Activated CD8-positive, alpha-beta T cell treated with anti-CD3 and anti-CD28 coated beads for 36 hours (primary cell): Measurements from ENCODE around the gene EXOSC10. TPM values are rescaled to one million over a fixed set of nuclear protein-coding genes. Genes with fewer than 3 reads are reported as not detected.

Source experiments
- ATAC-seq: fragments of 200-7000 bp; cut with Tn5 transposase; one replicate; pipeline ENCODE4 v1.10.0; 2021; ENCODE audit warnings: mild to moderate bottlenecking, moderate library complexity
- CTCF ChIA-PET: fragments of 350-600 bp; sonication (Branson Sonifier 250); formaldehyde crosslinking; loops from one replicate; lab custom pipeline; 2021; ENCODE audit warnings: antibody characterized with exemption; lab: Charles Lee
- POLR2A ChIA-PET: fragments of 350-600 bp; sonication (Branson Sonifier 250); formaldehyde crosslinking; loops from one replicate; lab custom pipeline; 2021; ENCODE audit warnings: antibody characterized with exemption; lab: Charles Lee
- DNase-seq: peaks from one replicate; pipeline ENCODE4 v3.0.0-alpha.2; 2020
- H3K27ac Mint-ChIP-seq: one replicate; pipeline ENCODE4 v1.8.0; 2021; ENCODE audit warnings: mild to moderate bottlenecking, mixed read lengths
- H3K27me3 Mint-ChIP-seq: one replicate; pipeline ENCODE4 v1.8.0; 2021; ENCODE audit warnings: mixed read lengths
- H3K36me3 Mint-ChIP-seq: one replicate; pipeline ENCODE4 v1.8.0; 2021; ENCODE audit warnings: low read depth, mixed read lengths
- H3K4me1 Mint-ChIP-seq: one replicate; pipeline ENCODE4 v1.8.0; 2021; ENCODE audit warnings: low read depth, mixed read lengths
- H3K4me3 Mint-ChIP-seq: one replicate; pipeline ENCODE4 v1.8.0; 2021; ENCODE audit warnings: mild to moderate bottlenecking, moderate library complexity, mixed read lengths
- H3K9me3 Mint-ChIP-seq: one replicate; pipeline ENCODE4 v1.8.0; 2021; ENCODE audit warnings: mixed read lengths
- intact Hi-C: fragments of 100-400 bp; cut with micrococcal nuclease; formaldehyde crosslinking; loops from one replicate; pipeline ENCODE4 v1.10.0; 2022
- total RNA-seq, 2 experiments: library from RNA; stranded (reverse); gene quantifications; one replicate each; pipeline ENCODE4 v1.2.3, GENCODE V29; 2021
- TF ChIP-seq, protein P1 (sequence below): fragments of 200-600 bp; IDR thresholded peaks from one replicate; pipeline ENCODE4 v1.8.0; 2022; ENCODE audit warnings: antibody characterized with exemption, mild to moderate bottlenecking

EXOSC10 gene
- total RNA-seq, 2 experiments from 2014 or later: 66.6 to 69.8 TPM

- POLR2A ChIA-PET: no interaction called here
- H3K36me3 Mint-ChIP-seq: peaks cover 41% of the 10 kb centered on the region
- H3K4me3 Mint-ChIP-seq: no peak overlapping the region
- intact Hi-C loops: no loop called here
- peaks cover 18% of the 10 kb centered on the region for H3K4me1 Mint-ChIP-seq
- CTCF ChIA-PET: interaction anchor here (2.4 kb wide), 1 partner anchor 11 kb away, joined by 21 read pairs; no protein-coding TSS in a partner anchor
- H3K9me3 Mint-ChIP-seq: no peaks in the 10 kb centered on the region
- no peak for ATAC-seq
- H3K27ac Mint-ChIP-seq: peak overlapping the region; percentile 75
- TF ChIP-seq, protein P1, sequence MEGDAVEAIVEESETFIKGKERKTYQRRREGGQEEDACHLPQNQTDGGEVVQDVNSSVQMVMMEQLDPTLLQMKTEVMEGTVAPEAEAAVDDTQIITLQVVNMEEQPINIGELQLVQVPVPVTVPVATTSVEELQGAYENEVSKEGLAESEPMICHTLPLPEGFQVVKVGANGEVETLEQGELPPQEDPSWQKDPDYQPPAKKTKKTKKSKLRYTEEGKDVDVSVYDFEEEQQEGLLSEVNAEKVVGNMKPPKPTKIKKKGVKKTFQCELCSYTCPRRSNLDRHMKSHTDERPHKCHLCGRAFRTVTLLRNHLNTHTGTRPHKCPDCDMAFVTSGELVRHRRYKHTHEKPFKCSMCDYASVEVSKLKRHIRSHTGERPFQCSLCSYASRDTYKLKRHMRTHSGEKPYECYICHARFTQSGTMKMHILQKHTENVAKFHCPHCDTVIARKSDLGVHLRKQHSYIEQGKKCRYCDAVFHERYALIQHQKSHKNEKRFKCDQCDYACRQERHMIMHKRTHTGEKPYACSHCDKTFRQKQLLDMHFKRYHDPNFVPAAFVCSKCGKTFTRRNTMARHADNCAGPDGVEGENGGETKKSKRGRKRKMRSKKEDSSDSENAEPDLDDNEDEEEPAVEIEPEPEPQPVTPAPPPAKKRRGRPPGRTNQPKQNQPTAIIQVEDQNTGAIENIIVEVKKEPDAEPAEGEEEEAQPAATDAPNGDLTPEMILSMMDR: no peak
- H3K27me3 Mint-ChIP-seq: no peaks in the 10 kb centered on the region
- no peak for DNase-seq
These were observed 73.6 kb downstream of the EXOSC10 start for GRCh38 chr1:11026052-11026451.

DNA sequence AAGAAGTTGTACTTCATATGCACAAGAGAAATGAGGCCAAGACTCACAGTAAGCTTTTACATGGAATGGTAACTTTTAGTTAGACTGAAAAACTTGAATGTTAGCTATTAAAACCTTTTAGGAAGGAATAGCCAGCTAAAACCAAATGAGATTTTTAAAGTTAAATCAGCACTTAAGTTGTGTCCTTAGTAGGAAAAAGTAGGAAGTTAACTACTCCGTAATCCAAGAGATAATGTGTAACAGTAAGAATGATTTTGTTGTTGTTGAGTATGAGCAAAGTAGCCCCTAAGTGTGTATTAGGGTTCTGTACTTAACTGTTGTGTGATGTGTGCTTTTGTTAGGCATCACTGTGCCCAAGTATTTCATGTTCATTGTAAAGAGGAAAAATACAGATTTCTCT lies 74.1 kb downstream of the EXOSC10 start:
- no peaks in the 10 kb centered on the region for H3K9me3 Mint-ChIP-seq
- H3K36me3 Mint-ChIP-seq: peaks cover 43% of the 10 kb centered on the region
- TF ChIP-seq, protein P1: no peak
- peaks cover 18% of the 10 kb centered on the region for H3K4me1 Mint-ChIP-seq
- DNase-seq (no peak), ATAC-seq (no peak)
- H3K4me3 Mint-ChIP-seq: no peak overlapping the region
- H3K27me3 Mint-ChIP-seq: no peaks in the 10 kb centered on the region
- CTCF ChIA-PET: interaction anchor here (2.4 kb wide), 1 partner anchor 11 kb away, joined by 21 read pairs; no protein-coding TSS in a partner anchor
- peak overlapping the region; percentile 75 for H3K27ac Mint-ChIP-seq
- POLR2A ChIA-PET: interaction anchor here (1.2 to 1.5 kb wide), 3 partner anchors 10 to 27 kb away, joined by 3 to 5 read pairs (median 3); no protein-coding TSS in a partner anchor
- intact Hi-C loops: no loop called here

- H3K27ac Mint-ChIP-seq: peak overlapping the region; percentile 76
- CTCF ChIA-PET: interaction anchor here (2.4 kb wide), 1 partner anchor 12 kb away, joined by 21 read pairs; no protein-coding TSS in a partner anchor
- H3K4me3 Mint-ChIP-seq: no peak overlapping the region
- H3K9me3 Mint-ChIP-seq: no peaks in the 10 kb centered on the region
- peaks cover 48% of the 10 kb centered on the region for H3K36me3 Mint-ChIP-seq
- intact Hi-C loops: no loop called here
- TF ChIP-seq, protein P1: no peak
- H3K4me1 Mint-ChIP-seq: peaks cover 18% of the 10 kb centered on the region
- POLR2A ChIA-PET: interaction anchor here (0.8 to 1.5 kb wide), 4 partner anchors 11 to 28 kb away, joined by 3 to 5 read pairs (median 3); no protein-coding TSS in a partner anchor
- H3K27me3 Mint-ChIP-seq: no peaks in the 10 kb centered on the region
- DNase-seq (no peak), ATAC-seq (peak; percentile 24)
These were observed 74.8 kb downstream of the EXOSC10 start for GRCh38 chr1:11024874-11025203.

- no peaks in the 10 kb centered on the region for H3K9me3 Mint-ChIP-seq
- ChIA-PET CTCF (interaction anchor here (2.4 kb wide), 1 partner anchor 13 kb away, joined by 21 read pairs; no protein-coding TSS in a partner anchor), POLR2A (interaction anchor here (0.7 to 1.5 kb wide), 5 partner anchors 11 to 28 kb away, joined by 3 to 5 read pairs (median 3); partner anchors contain the start of gene TARDBP)
- H3K4me3 Mint-ChIP-seq: no peak overlapping the region
- ATAC-seq (no peak), DNase-seq (no peak)
- peaks cover 18% of the 10 kb centered on the region for H3K4me1 Mint-ChIP-seq
- peaks cover 50% of the 10 kb centered on the region for H3K36me3 Mint-ChIP-seq
- no peaks in the 10 kb centered on the region for H3K27me3 Mint-ChIP-seq
- intact Hi-C loops: no loop called here
- TF ChIP-seq, protein P1: no peak
- H3K27ac Mint-ChIP-seq: peak overlapping the region; percentile 76
These were observed 75.4 kb downstream of the EXOSC10 start for GRCh38 chr1:11024154-11024873.

DNA sequence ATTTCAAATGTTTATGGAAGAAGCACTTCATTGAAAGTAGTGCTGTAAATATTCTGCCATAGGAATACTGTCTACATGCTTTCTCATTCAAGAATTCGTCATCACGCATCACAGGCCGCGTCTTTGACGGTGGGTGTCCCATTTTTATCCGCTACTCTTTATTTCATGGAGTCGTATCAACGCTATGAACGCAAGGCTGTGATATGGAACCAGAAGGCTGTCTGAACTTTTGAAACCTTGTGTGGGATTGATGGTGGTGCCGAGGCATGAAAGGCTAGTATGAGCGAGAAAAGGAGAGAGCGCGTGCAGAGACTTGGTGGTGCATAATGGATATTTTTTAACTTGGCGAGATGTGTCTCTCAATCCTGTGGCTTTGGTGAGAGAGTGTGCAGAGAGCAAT lies 76.5 kb downstream of the EXOSC10 start:
- peaks cover 22% of the 10 kb centered on the region for H3K4me1 Mint-ChIP-seq
- H3K27ac Mint-ChIP-seq: peak overlapping the region; percentile 8
- CTCF ChIA-PET: interaction anchor here (2.8 kb wide), 1 partner anchor 14 kb away, joined by 21 read pairs; no protein-coding TSS in a partner anchor
- H3K27me3 Mint-ChIP-seq: no peaks in the 10 kb centered on the region
- TF ChIP-seq, protein P1: no peak
- H3K9me3 Mint-ChIP-seq: no peaks in the 10 kb centered on the region
- ATAC-seq (no peak), DNase-seq (no peak)
- H3K36me3 Mint-ChIP-seq: peaks cover 60% of the 10 kb centered on the region
- H3K4me3 Mint-ChIP-seq: no peak overlapping the region
- intact Hi-C loops: no loop called here
- POLR2A ChIA-PET: no interaction called here
